Epithelial cell of proximal tubule (primary cell): ENCODE results near the gene PALD1. TPM values are rescaled to one million over a fixed set of nuclear protein-coding genes. Genes with fewer than 3 reads are reported as not detected.

Source experiments
- DNase-seq: peaks from one replicate; pipeline ENCODE4 v3.0.0-alpha.2; 2011; ENCODE audit warnings: low read depth
- H3K4me3 ChIP-seq: 2 replicates; pipeline ENCODE4 v1.5.1; 2011; ENCODE audit warnings: low read depth, mild to moderate bottlenecking, low read length
- CTCF ChIP-seq: conservative IDR thresholded peaks from 2 replicates; pipeline ENCODE4 v1.5.1; 2012; ENCODE audit warnings: low read depth, mild to moderate bottlenecking, low read length
- total RNA-seq: library from RNA; depleted of rRNA; stranded (reverse); fragments of >200 nt; gene quantifications from 2 replicates; pipeline ENCODE4 v1.2.3, GENCODE V29; 2015

Gene PALD1
- total RNA-seq, 1 donor from 2014 or later = 3.3 TPM

GRCh38 chr10:70435241-70436085 is 43.1 kb upstream of the PALD1 start:
- no peak overlapping the region for H3K4me3 ChIP-seq
- no peak for TF ChIP-seq CTCF
- DNase-seq = no peak

- TF ChIP-seq CTCF = no peak
These were observed 40.8 kb upstream of the PALD1 start for GRCh38 chr10:70437721-70438120.

GRCh38 chr10:70440296-70441160 is 38.0 kb upstream of the PALD1 start:
- no peak for DNase-seq
- H3K4me3 ChIP-seq = no peak overlapping the region
- no peak for TF ChIP-seq CTCF

More at GRCh38 chr10:70437721-70438120, 40.8 kb upstream of the PALD1 start:
- no peak overlapping the region for H3K4me3 ChIP-seq
- no peak for DNase-seq

GRCh38 chr10:70441161-70441894 is 37.2 kb upstream of the PALD1 start, which contains the start of gene NODAL:
Gene NODAL, minus strand, starts transcription at chr10:70441681. Its CDS starts 14 bp downstream, at chr10:70441667.
- no peak for DNase-seq
- no peak within 1 kb of the TSS for H3K4me3 ChIP-seq
- no peak for TF ChIP-seq CTCF

- TF ChIP-seq CTCF = no peak
- H3K4me3 ChIP-seq = no peak overlapping the region
- no peak for DNase-seq
These were observed 36.7 kb upstream of the PALD1 start for GRCh38 chr10:70441895-70442309.

GRCh38 chr10:70442332-70442988 is 36.1 kb upstream of the PALD1 start:
- no peak for TF ChIP-seq CTCF
- no peak overlapping the region for H3K4me3 ChIP-seq
- DNase-seq = no peak
